ELF-1 (cell line): ENCODE results near the gene KRTAP9-3.
"Not testable (repeated sequence)": the region's sequence is repeated elsewhere in the genome, so short reads cannot be mapped to it uniquely, and the experiment has no call there.

Source experiments
- DNase-seq: peaks from one replicate; pipeline ENCODE4 v3.0.0-alpha.2; 2016; ENCODE audit warnings: low read depth, low spot score

The KRTAP9-3 gene

DNA sequence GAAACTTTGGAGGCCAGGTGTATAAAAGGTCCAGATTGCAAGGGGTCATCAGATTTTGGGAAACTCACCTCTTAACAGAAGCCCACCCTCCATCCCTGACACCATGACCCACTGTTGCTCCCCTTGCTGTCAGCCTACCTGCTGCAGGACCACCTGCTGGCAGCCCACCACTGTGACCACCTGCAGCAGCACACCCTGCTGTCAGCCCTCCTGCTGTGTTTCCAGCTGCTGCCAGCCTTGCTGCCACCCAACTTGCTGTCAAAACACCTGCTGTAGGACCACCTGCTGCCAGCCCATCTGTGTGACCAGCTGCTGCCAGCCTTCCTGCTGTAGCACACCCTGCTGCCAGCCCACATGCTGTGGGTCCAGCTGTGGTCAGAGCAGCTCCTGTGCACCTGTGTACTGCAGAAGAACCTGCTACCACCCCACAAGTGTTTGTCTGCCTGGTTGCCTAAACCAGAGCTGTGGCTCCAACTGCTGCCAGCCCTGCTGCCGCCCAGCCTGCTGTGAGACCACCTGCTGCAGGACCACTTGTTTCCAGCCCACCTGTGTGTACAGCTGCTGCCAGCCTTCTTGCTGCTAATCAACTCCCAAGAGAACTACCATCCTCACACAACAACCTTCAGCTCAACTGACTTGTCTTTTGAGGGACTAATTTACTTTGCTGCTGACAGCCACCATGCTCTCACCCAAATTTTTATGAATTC, at the start of gene KRTAP9-3:
KRTAP9-3 (plus strand) TSS at position 51 of the 707 bp plus-strand sequence; CDS start at position 104, 53 bp downstream.
- DNase-seq = not testable (repeated sequence)

DNA sequence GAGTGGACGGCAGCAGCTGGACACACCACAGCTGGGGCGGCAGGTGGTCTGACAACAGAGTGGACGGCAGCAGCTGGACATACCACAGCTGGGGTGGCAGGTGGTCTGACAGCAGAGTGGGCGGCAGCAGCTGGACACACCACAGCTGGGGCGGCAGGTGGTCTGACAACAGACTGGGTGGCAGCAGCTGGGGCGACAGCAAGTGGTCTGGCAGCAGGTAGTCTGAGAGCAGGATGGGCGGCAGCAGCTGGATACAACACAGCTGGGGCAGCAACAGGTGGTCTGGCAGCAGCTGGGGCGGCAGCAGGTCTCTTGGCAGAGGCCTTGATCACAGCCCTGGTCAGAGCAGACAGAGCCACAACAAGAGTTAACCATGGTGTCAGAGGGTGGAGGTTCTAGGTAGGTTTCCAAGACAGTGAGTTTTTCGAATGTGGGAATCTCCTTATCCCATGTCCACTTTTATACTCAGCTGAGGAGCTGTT, 47.7 kb upstream of the KRTAP9-3 start, which contains the start of gene KRTAP4-1:
KRTAP4-1 (minus strand) TSS at position 432 of the 482 bp plus-strand sequence; CDS start at position 375, 57 bp downstream.
- DNase-seq = no peak

GRCh38 chr17:41185001-41185400, 47.2 kb upstream of the KRTAP9-3 start:
- no peak for DNase-seq

DNA sequence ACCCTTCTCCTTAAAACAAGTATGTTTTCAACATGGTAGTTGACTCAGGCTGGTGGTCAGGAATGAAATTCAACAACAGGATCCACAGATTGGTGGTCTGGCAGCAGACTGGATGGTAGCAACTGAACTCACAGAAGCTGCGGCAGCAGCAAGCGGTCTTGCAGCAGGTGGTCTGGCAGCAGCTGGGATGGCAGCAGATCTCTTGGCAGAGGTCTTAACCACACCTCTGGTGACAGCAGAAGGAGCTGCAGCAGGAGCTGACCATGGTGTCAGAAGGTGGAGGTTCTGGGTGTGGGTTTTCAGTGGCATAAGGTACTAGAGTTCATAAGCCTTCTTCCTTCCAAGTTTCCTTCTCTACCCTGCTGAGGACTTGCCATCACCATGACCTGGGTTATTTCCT, 45.4 kb upstream of the KRTAP9-3 start:
- DNase-seq = no peak

GRCh38 chr17:41189837-41190318, 42.4 kb upstream of the KRTAP9-3 start, which contains the start of gene KRTAP9-1:
TSS of gene KRTAP9-1 (plus strand) at chr17:41189887. CDS start at chr17:41189887, 0 bp downstream.
- not testable (repeated sequence) for DNase-seq

GRCh38 chr17:41190328-41190727, 41.9 kb upstream of the KRTAP9-3 start:
- DNase-seq = no peak

DNA sequence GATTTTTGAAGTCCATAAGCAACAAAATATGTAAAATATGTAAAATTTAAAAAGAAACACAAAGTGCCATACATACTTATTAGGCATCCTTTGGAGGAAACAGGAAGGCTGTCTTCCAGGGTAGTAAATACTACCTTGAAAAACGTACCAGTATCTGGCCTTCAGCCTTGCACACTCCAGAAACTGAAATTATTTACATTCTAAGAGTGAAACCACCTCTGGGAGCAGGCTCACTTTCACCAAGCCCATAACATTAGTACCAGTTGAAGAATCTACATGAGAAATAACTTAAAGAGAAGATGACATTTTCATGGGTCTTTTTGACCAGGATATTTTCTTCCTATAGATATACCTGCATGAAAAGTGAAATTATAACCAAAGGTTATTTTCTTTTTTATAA, 36.2 kb upstream of the KRTAP9-3 start:
- no peak for DNase-seq

DNA sequence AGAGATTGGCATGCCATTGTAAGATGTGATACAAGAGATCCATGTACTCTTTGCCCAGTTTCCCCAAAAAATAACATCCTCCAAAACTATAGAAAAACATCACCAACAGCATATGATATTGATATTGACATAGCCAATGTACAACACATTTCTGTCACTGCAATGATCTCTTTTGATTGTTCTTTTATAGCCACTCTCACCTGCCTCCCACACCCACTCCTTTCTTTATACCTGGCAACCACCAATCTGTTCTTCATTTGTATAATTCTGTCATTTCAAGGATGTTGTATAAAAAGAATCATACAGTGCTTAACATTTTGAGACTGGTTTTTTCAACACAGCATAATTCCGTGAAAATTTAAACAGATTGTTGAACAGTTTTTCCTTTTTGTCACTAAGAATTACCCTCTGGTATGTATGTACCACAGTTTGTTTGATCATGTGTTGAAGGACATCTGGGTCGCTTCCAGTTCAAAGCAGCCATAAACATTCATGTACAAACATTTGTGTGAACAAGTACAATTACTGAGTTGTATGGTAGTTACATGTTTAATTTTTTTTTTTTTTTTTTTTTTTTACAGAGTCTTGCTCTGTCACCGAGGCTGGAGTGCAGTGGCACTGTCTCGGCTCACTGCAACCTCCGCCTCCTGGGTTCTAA, 32.7 kb upstream of the KRTAP9-3 start:
- DNase-seq = no peak

GRCh38 chr17:41211845-41212466, 20.3 kb upstream of the KRTAP9-3 start:
- no peak for DNase-seq

DNA sequence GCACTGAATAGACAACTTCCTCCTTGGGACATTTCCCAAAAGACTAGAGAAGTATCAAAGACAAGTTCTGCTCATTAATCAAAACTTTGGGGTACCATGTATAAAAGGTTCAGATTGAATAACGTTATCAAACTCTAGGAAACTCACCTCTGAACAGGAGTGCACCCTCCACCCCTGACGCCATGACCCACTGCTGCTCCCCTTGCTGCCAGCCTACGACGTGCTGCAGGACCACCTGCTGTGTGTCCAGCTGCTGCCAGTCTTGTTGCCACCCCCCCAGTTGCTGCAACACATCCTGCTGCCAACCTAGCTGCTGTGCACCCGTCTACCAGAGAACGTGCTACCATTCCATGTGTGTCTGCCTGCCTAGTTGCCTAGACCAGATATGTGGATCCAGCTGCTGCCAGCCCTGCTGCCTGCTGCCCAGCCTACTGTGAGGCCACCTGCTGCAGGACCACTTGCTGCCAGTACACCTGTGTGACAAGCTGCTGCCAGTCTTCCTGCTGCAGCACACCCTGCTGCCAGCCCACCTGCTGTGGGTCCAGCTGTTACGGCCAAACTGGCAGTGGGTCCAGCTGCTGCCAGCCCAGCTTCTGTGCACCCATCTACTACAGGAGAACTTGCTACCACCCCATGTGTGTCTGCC, 19.6 kb upstream of the KRTAP9-3 start:
- DNase-seq = no peak

DNA sequence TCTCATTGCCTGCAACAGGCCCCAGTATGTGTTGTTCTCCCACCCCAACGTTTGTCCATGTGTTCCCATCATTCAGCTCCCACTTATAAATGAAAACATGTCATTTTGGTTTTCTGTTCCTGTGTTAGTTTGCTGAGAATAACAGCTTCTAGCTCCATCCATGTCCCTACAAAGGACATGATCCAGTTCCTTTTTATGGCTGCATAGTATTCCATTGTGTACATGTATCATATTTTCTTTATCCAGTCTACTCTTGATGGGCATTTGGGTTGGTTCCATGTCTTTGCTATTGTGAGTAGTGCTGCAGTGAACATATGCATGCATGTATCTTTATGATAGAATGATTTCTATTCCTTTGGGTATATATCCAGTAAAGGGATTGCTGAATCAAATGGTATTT, 16.6 kb upstream of the KRTAP9-3 start:
- no peak for DNase-seq

DNA sequence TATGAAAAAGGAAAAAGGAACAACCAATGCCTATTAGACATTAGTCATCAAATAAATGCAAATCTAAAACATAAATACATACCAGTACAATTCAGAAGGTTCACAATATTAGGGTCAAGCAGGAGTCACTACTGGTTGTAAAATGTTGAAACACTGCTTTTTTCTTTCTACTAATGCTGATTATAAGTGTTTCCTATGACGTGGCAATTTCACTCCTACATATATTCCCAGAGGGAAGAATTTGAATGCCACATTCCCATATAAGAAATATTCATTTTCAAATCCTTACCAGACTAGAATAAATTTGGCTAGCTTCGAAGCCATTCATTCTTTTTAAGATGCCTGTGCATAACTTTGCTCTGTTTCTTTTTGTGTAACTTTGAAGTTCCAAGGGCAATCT, 8.4 kb upstream of the KRTAP9-3 start:
- DNase-seq = no peak

- DNase-seq = no peak
Measured at GRCh38 chr17:41226051-41226450, 6.2 kb upstream of the KRTAP9-3 start.

- DNase-seq = not testable (repeated sequence)
Measured at GRCh38 chr17:41226598-41227095, 5.6 kb upstream of the KRTAP9-3 start, which contains the start of gene KRTAP9-2. TSS of gene KRTAP9-2 (plus strand) at chr17:41226648. CDS start at chr17:41226655, 7 bp downstream.

GRCh38 chr17:41230094-41230493, 2.2 kb upstream of the KRTAP9-3 start:
- no peak for DNase-seq

- no peak for DNase-seq
Measured at GRCh38 chr17:41231731-41232130, 518 bp upstream of the KRTAP9-3 start.

DNA sequence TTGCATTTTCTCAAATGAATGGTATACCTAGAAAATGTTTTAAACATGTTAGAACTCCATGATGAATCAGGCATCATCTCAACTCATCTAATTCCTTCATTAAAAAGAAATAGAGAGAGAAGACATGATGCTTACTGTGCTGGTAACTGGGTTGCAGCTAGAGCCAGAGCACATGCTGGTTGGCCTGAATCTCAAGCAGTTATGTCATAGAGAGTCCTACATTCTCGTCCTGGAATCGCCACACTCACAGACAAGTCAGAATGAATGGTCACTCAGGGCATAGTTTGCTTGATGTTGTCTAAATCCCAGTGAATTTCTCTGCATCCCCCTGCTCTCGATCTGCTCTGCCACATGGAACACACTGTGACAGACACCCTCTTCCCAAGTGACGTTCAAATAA, 4.9 kb downstream of the KRTAP9-3 start:
- DNase-seq = not testable (repeated sequence)

- DNase-seq = not testable (repeated sequence)
Measured at GRCh38 chr17:41237949-41238437, 5.7 kb downstream of the KRTAP9-3 start, which contains the start of gene KRTAP9-8. TSS of gene KRTAP9-8 (plus strand) at chr17:41237999. CDS start at chr17:41238052, 53 bp downstream.

DNA sequence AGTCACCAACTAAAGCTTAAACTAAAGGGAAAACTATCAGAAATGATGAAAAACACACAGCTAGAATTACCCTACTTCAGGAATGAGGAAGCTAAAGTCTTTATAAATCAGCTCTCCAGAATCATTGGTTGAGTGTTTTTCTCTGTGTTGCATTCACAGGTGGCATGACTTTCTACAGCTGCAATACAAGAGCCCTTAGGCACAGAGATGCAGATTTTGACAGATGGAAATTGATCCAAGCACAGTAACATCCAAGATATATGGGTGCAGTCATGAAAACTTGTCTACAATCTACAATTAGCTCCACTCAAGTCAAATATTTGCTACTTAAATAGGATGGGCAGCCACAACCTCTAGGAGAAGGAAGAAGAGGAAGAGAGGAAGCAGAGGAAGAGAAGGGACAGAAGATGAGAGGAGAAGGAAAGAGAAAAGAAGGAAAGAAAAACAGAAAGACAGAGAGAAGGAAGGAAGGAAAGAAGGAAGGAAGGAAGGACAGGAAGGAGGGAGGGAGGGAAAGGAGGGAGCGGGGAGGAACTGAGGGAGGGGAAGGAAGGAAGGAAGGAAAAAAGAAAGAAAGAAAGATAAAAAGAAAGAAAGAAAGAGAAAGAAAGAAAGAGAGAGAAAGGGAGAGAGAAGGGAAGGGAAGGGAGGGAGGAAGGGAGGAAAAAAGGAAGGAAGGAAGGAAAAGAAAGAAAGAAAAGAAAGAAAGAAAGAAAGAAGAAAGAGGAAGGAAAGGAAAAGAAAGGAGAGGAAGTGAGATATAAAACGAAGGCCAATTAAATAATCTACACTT, 14.9 kb downstream of the KRTAP9-3 start:
- not testable (repeated sequence) for DNase-seq

GRCh38 chr17:41249637-41250240, 17.5 kb downstream of the KRTAP9-3 start, which contains the start of gene KRTAP9-4:
TSS of gene KRTAP9-4 (plus strand) at chr17:41249687. CDS start at chr17:41249721, 34 bp downstream.
- not testable (repeated sequence) for DNase-seq
